Ovary (tissue), 10 donors: ENCODE data around the gene ROCK1. TPM values are rescaled to one million over a fixed set of nuclear protein-coding genes. Genes with fewer than 3 reads are reported as not detected.
A peak's percentile ranks its signal among the peaks of the same experiment; 100 is the strongest.

Experiments
- DNase-seq, 5 donors: peaks; one replicate each; pipeline ENCODE4 v3.0.0-alpha.2; 2019 to 2020
- H3K27ac ChIP-seq, 2 donors: fragments of 200-600 bp; one replicate each; pipeline versions ENCODE4 v1.5.1 to v1.8.0; 2019 to 2022
- H3K27me3 ChIP-seq: fragments of 200-600 bp; one replicate; pipeline ENCODE4 v1.8.0; 2022
- H3K36me3 ChIP-seq: fragments of 200-600 bp; sonication (generic); one replicate; pipeline ENCODE4 v1.5.1; 2019
- H3K4me1 ChIP-seq: one replicate; pipeline ENCODE4 v1.8.1; 2013; ENCODE audit warnings: mild to moderate bottlenecking, moderate library complexity; ENCODE audit not compliant: insufficient read depth
- H3K4me3 ChIP-seq: fragments of 200-600 bp; sonication (generic); one replicate; pipeline ENCODE4 v1.5.1; 2017
- H3K9me3 ChIP-seq, 2 donors: fragments of 200-600 bp in 1 of 2; sonication (generic) in 1 of 2; one replicate each; pipeline versions ENCODE4 v1.5.1 to v1.8.1; 2013 to 2019; ENCODE audit warnings: mild to moderate bottlenecking in 1 of 2, moderate library complexity in 1 of 2
- CTCF ChIP-seq, 3 donors: fragments of 450-650 bp in 2 of 3; fragments of 200-600 bp in 1 of 3; IDR thresholded peaks; one replicate each; pipeline versions ENCODE4 v1.5.1 to v1.8.0; 2016 to 2022; ENCODE audit warnings: antibody characterized with exemption in 3 of 3, mild to moderate bottlenecking in 1 of 3
- EP300 ChIP-seq: sonication (generic); formaldehyde crosslinking; IDR thresholded peaks from one replicate; pipeline ENCODE4 v1.6.1; 2017; ENCODE audit warnings: antibody characterized with exemption
- POLR2A ChIP-seq: fragments of 450-650 bp; IDR thresholded peaks from one replicate; pipeline ENCODE4 v1.6.1; 2017; ENCODE audit warnings: antibody characterized with exemption, mild to moderate bottlenecking, moderate library complexity
- WGBS, 3 donors: extraction: QIAGEN DNeasy Blood & Tissue Kit in 1 of 3; methylation state at CpG; one replicate each; pipeline versions ENCODE4 v1.1.5 to v1.1.7; 2013 to 2017; 5-methylcytosine and 5-hydroxymethylcytosine counted together
- intact Hi-C, 4 donors: fragments of 100-400 bp; cut with DNase I; formaldehyde crosslinking; loops; one replicate each; pipeline versions ENCODE4 v1.11.0 to v1.15.1; 2022 to 2023
- long read RNA-seq, 3 donors: library from polyadenylated mRNA in 2 of 3; unstranded in 2 of 3; transcript quantifications; one replicate each; pipeline ENCODE4 v2.0.0 and lab custom pipeline, GENCODE V29; 2021 to 2026
- polyA plus RNA-seq, 2 donors: library from polyadenylated mRNA; stranded (reverse); fragments of 200-250 nt in 1 of 2; fragments of 350-450 nt in 1 of 2; fragmentation: Illumina TruSeq in 1 of 2; extraction: RNeasy Lipid Tissue Mini Kit (QIAGEN cat#74804) in 1 of 2; gene quantifications; one replicate each; pipeline ENCODE4 v1.2.3, GENCODE V29; 2013 to 2014
- total RNA-seq, 7 donors: library from RNA; depleted of rRNA in 2 of 7; stranded (reverse); fragments of >200 nt in 2 of 7; fragmentation: NEBNext Ultra II Directional in 3 of 7; extraction: Animal tissue kit (Norgen Biotek cat#: 25700) in 3 of 7; gene quantifications; one replicate each; pipeline versions ENCODE4 v1.1.0 to v1.2.4, GENCODE V29; 2016 to 2023
- donor health status: DM: no; HTN: no; CAD: no; lungs with moderate emphysema.
- donor health status: DM: no; HTN: no; CAD: no.
- donor health status: Bipolar disorder and iron deficiency.
- donor health status: DM: yes; HTN: yes; CAD: no.
- donor health status: DM: no; HTN: no; CAD: no.
- donor health status: DM: yes; HTN: yes; CAD: no.

ROCK1 gene
- total RNA-seq (10 to 100 TPM; 35.0 to 47.7 (median 43.5) TPM), polyA plus RNA-seq (10 to 100 TPM; 18.3 to 42.6 TPM)
- long read RNA-seq, donor 1, partial matches to known transcripts, result 151 of 161 reads
- long read RNA-seq, donor 1, other reads (novel, unspliced or antisense), result 10 of 161 reads
- long read RNA-seq, donor 2, partial matches to known transcripts, result 38 of 38 reads
- long read RNA-seq, donor 2, other reads (novel, unspliced or antisense), result 0 of 38 reads
- long read RNA-seq, donor 3, full-length matches to known transcripts, result 39 of 64 reads
- long read RNA-seq, donor 3, partial matches to known transcripts, result 19 of 64 reads
- long read RNA-seq, donor 3, other reads (novel, unspliced or antisense), result 6 of 64 reads

- no peaks in the 10 kb centered on the region for H3K36me3 ChIP-seq
- TF ChIP-seq POLR2A (peak; percentile 75), CTCF (IDR thresholded peaks at IDR 0.05) (no peak)
- no peaks in the 10 kb centered on the region for H3K27me3 ChIP-seq
- peak; percentile 99 to 100 (median 99) for DNase-seq
- peaks cover 5% of the 10 kb centered on the region for H3K4me1 ChIP-seq
- no peaks in the 10 kb centered on the region for H3K9me3 ChIP-seq
- intact Hi-C loops, result loop anchor here in 3 of 4 donors (5.0 to 10.0 kb wide), 3 partner anchors 59 to 136 kb away; no protein-coding TSS in a partner anchor
- H3K27ac ChIP-seq, result peak within 1 kb of the TSS; percentile 92 to 94
- peak within 1 kb of the TSS; percentile 59 for H3K4me3 ChIP-seq
- WGBS, 3 donors, result 0% methylated on average over 46 to 80 of the region's 80 CpGs
Observed at GRCh38 chr18:21111346-21112139, at the start of gene ROCK1. Gene ROCK1, minus strand, starts transcription at chr18:21111813. Its CDS starts 903 bp downstream, at chr18:21110910.

DNA sequence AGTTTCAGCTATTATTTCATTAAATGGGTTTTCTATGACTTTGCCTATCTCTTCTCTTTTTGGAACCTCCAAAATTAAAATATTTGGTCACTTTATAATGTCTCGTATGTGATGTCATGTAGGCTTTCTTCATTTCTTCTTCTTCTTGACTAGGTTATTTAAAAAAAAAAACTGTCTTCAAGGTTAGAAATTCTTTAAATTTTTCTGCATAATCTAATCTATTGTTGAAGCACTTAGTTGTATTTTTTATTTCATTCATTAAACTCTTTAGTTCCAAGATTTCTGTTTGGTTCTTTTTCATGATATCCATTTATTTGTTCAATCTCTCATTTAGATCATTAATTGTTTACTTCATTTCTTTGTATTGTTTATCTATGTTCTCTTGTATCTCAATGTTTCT, 43.8 kb upstream of the ROCK1 start:
- Histone ChIP-seq H3K9me3 (no peaks in the 10 kb centered on the region), H3K36me3 (no peaks in the 10 kb centered on the region), H3K4me3 (no peak overlapping the region), H3K27ac (no peak overlapping the region), H3K4me1 (no peaks in the 10 kb centered on the region), H3K27me3 (no peaks in the 10 kb centered on the region)
- intact Hi-C loops, result no loop called here
- DNase-seq, result no peak
- TF ChIP-seq CTCF (IDR thresholded peaks at IDR 0.05) (no peak), EP300 (no peak), POLR2A (no peak)
- WGBS, 3 donors, result 84 to 94% (median 91%) methylated on average over 1 of the region's 1 CpG

DNA sequence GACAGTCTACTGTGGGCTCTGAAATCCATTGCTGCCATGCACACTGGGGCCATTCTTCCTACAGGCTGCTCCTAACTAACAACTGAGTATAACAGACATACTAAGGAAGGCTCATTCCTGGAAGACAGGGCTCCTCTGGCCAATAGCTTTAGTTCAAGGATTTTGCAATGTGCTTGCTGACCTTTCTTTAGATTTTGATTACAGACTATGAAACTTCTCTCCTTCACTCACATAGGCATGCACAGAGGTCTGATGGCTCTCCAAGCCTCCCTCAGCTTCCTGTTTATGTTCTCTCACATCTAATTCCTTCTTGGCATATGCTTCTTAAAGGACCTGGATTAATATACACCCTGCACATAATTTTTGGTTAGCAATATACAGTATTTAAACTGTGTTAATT, 34.4 kb upstream of the ROCK1 start:
- H3K27ac ChIP-seq, result no peak overlapping the region
- intact Hi-C loops, result no loop called here
- DNase-seq, result no peak
- no peaks in the 10 kb centered on the region for H3K4me1 ChIP-seq
- no peaks in the 10 kb centered on the region for H3K36me3 ChIP-seq
- H3K4me3 ChIP-seq, result no peak overlapping the region
- no peaks in the 10 kb centered on the region for H3K27me3 ChIP-seq
- no peaks in the 10 kb centered on the region for H3K9me3 ChIP-seq
- no peak for TF ChIP-seq CTCF (IDR thresholded peaks at IDR 0.05)
- TF ChIP-seq EP300, result no peak
- TF ChIP-seq POLR2A, result no peak

DNA sequence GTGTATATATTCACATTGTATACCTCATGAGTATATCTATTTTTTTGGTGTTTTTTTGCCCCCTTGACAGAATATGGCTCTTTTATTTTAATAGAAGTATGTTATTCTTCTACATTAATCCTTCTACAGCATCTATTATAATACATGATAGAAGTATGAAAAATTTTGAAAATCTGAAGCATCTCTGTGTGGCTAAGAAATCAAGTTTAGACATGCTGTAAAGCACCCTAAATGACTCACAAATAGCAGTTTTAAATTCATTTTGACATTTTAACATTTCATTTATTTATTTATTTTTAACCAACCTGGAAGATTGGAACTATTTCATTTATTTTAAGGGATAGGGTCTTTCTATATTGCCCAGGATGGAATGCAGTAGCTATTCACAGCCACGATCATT, 33.8 kb upstream of the ROCK1 start:
- Histone ChIP-seq H3K9me3 (no peaks in the 10 kb centered on the region), H3K36me3 (no peaks in the 10 kb centered on the region), H3K27me3 (no peaks in the 10 kb centered on the region), H3K27ac (no peak overlapping the region), H3K4me3 (no peak overlapping the region), H3K4me1 (no peaks in the 10 kb centered on the region)
- WGBS, 3 donors, result 85 to 90% (median 86%) methylated on average over 1 of the region's 1 CpG
- no peak for DNase-seq
- intact Hi-C loops, result no loop called here
- TF ChIP-seq EP300, result no peak
- no peak for TF ChIP-seq POLR2A
- no peak for TF ChIP-seq CTCF (IDR thresholded peaks at IDR 0.05)
